ENCODE measurements around the gene BNC2.

Gene BNC2

GRCh38 chr9:16661816-16662215 is 208.7 kb downstream of the BNC2 start:
- no peak for DNase-seq

- no peak for DNase-seq
Measured at GRCh38 chr9:16659096-16659495, 211.4 kb downstream of the BNC2 start.

DNA sequence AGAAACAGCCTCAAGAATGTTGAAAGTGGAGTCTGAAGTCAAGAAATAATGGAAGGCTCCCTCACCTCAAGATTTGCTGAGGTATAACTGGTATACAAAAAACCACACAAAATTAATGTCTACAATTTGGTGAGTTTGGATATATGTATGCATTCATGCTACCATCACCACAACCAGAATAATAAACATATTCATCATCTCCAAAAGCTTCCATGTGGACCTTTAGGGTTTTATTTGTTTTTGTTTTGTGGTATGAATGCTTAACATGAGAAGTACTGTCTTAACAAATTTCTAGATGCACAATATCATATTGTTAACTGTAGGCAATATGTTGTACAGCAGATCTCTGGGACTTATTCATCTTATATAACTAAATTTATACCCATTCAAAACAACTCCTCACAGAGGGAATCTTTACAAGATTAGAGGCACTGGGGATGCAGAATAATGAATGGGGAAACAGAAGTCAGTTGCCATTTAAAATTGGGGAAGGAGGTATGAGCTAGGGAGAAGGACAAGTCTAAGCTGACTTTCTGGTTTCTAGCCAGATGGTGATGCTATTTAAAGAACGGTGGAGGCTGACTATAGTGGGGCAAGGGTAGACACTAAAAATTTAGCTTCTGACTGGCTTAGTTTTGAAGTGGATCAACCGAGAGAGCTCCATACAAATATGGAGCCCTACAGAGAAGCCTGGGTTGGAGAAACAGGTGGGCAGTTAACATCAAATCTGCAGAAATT is 213.9 kb downstream of the BNC2 start:
- DNase-seq: no peak

DNA sequence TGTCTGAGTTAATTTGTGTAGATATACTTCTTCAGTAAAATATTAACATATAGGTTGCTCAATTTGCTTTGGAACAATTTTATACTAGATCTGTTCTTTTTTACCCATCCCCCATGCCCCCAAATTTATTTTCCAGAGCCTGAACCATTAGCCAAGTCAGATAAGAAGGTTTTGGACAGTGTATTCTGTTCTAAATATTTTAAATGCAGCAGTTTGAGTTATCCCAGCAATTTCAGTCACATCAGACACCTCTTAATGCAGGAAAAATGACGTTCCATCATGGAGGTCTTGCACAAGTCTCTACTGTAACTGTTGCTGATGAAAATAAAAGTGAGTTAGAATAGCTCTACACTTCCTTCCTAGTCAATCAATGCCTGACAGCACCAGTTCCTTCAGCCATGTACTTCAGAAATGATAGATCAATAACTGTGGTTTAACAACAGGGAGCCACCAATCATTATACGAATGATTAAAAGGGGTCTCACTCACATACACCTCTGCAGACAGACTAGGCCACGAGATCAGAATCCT is 215.8 kb downstream of the BNC2 start:
- no peak for DNase-seq

DNA sequence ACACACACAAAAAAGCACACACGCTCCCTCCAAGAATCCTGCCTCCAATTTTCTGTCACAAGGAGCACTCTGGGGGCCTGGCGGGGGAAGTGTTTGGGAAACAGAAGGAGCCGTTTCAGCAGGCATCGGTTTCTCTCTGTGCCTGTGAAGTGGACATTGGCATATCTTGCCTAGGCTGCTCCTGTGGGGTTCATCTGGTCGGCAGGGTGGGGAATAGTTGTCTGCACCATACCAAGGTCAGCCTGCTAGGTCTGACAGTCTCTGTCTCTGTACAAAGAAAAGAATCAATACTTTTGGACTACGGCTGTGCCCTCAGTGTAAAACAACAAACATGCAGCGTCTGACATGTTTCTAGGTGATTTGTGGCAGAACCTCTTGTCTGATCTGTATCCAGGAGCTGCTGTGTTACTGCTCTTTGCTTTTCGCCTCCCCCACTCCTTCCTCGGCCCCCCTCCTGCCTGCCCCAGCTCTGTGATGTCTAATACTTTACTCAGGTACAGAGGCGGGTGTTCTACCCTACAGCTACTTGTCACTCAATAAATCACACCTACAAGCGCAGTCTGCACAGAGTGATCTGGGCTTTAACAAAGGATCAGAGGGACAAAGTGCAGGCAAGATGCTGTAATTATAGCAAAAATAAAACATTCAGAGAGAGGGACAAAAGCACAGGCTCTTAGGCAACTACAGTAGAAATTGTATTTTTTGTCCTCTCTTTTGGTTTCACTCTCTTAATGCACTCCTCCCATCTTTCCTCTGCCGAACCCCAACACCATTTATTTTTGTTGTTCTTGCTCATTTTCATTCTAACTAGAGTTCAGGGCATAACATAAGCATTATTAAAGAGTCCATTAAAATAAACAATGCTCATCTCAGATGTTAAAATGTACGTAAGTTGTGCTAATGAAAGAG is 216.7 kb downstream of the BNC2 start:
- no peak for DNase-seq

- DNase-seq: no peak
Measured at GRCh38 chr9:16652582-16652981, 217.9 kb downstream of the BNC2 start.

DNA sequence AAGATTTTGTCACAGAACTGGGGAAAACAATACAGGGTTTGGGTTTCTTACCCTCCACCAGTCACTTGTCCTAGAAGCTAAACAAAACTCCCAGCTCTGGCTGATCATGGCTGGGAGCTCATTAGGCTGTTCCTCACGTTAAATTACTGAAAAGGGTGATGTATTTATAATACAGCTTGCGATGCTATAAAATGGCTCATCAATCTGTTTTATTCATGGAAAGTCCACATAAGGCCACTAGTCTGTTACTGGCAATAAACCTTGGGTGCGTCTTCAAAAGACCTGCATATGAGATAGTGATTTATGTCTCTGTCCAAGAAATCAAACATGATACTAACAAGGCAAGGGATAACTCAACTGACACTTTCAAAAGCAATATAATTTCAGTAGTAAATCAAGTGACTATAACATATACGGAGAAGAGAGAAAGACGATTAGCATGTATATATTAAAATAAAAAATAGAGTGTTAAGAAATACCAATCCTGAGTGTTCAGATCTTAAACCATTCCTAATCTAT is 219.0 kb downstream of the BNC2 start:
- DNase-seq: no peak

DNA sequence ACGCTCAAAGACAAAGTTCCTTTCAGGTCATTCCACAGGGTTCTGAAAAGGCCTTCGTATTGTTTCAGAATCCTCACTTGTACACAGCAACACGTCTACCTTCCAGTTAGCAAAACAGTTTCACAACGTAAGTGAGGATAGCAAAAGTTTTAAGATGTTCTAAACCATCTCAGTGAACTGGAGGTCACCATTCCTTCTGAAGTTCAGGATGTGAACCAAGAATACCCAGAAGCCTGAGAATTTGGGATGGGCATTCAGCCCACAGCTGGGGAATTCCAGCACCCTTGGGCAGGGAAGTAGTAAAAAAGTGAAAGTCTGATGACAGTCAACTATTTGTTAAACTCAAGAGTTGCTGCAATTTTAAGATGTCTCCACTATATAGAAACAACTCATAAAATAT is 224.5 kb downstream of the BNC2 start:
- DNase-seq: no peak

- no peak for DNase-seq
Measured at GRCh38 chr9:16642421-16643109, 227.9 kb downstream of the BNC2 start.

DNA sequence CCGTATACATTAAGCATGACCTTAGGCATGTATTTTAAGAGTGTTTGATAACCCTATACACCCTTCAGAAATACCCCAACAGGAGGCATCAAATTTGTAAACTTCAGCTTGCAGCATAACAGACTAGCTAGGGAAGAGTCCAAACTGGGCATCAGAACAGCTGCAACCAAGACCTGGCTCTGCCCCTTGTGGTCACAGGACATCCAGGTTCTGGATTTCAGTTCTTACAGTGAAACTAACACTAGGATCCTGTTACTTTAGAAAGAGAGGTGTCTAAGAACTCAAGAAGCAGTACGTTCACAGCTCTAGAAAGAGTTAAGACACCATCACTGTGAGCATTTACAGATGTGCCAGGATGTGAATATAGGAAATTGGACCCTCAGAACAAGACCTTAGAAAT is 229.8 kb downstream of the BNC2 start:
- no peak for DNase-seq

DNA sequence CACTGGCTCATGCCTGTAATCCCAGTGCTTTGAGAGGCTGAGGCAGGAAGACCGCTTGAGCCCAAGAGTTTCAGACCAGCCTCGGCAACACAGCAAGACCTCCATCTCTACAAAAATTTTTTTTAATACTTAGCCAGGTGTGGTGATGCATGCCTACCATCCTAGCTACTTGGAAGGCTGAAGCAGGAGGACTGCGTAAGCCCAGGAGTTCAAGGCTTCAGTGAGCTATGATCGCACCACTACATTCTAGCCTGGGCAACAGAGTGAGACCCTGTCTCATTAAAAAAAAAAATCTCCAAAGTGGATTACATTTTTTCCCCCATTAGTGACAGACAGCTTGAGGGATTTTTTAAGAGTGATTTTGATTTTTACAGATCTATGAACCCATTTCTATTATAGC is 230.8 kb downstream of the BNC2 start:
- no peak for DNase-seq

GRCh38 chr9:16637911-16638310 is 232.6 kb downstream of the BNC2 start:
- DNase-seq: no peak

DNA sequence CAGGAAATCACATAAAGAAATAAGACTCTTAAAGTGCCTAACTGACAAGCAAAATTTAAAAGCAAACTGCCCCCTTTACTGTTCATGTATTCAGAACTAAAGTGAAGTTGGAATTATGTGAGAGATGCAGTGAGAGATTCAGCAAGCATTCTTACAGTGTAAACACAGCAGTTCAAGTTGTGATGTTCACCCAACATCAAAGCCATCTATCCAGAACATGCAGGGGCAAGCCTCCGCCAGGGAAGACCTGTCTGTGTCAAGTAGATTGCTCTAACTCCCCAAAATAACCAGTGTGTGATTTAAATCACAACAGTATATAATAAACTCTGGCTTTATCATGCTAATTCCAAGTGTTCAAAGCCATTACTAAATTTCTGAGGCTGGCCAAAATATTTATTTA is 233.3 kb downstream of the BNC2 start:
- no peak for DNase-seq

DNA sequence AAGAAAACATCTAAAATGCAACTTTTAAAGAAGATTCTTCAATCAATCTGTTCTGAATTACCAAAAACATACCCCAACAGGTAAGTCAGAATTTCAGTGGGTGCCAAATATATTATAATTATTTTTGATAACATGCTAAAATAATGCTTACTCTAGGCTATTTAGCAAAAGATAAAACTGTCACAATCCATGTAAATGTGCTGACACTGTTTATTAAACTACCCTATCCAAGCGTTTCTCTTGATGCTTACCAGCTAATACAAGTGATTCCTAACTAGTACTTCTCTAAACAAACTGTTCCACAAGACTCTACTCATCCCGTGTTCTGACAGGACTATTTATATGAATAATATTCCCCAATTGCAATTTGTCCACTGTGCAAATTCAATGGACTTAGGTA is 236.7 kb downstream of the BNC2 start:
- no peak for DNase-seq

DNA sequence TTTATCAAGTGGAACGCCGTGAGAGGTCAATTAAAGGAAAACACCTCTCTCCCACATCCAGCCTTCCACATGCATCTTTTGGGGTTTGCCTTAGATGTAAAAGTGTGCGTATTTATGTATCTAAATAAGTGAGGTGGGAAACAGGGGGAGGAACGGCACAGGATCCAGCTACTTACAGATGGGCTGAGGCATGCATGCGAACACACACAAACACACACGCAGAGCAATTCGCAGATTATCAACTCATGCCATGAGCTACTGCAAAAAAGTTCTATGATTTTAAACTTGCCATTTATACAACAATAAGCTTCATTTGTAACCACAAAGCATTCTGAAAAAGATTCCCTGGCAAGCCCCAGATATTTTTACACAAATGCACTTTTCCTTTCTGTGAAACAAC is 242.1 kb downstream of the BNC2 start:
- DNase-seq: no peak

- no peak for DNase-seq
Measured at GRCh38 chr9:16627967-16628366, 242.5 kb downstream of the BNC2 start.

GRCh38 chr9:16627521-16627920 is 242.9 kb downstream of the BNC2 start:
- DNase-seq: no peak

GRCh38 chr9:16626577-16627130 is 243.8 kb downstream of the BNC2 start:
- no peak for DNase-seq

- DNase-seq: no peak
Measured at GRCh38 chr9:16625811-16626210, 244.7 kb downstream of the BNC2 start.

DNA sequence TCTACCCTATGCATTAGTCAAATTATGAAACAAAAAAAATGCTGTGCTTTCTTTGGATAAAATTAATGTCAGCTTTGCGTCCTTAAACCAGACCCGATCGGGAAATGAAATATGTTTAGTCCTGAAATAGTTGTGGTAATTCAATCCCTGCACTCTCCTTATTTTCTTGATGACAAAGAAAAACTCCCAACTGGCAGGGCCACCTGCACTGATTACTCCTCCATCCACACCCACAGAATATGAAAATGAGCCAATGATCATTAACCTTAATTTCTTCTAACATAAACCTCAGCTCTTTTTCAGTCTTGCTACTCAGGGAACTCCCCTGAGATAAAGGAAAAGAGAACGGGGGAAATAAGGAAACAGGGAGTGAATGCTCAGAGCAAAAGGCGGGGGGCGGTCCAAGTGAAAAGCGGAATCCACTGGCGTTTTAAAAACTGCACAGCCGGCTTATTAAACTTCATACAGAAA is 245.3 kb downstream of the BNC2 start:
- no peak for DNase-seq

- DNase-seq: no peak
Measured at GRCh38 chr9:16624744-16625117, 245.7 kb downstream of the BNC2 start.

- no peak for DNase-seq
Measured at GRCh38 chr9:16623989-16624743, 246.3 kb downstream of the BNC2 start.

Data from activated CD4-positive, CD25-positive, alpha-beta regulatory T cell treated with anti-CD3 and anti-CD28 coated beads, Interleukin-2, amount 50 U/mL, for 72 hours (primary cell).